ENCODE results near the gene TMEM120A. TPM values are rescaled to one million over a fixed set of nuclear protein-coding genes. Genes with fewer than 3 reads are reported as not detected.
A peak's percentile ranks its signal among the peaks of the same experiment; 100 is the strongest.

Gene TMEM120A
- polyA plus RNA-seq, 1 experiment, result 75.2 TPM

DNA sequence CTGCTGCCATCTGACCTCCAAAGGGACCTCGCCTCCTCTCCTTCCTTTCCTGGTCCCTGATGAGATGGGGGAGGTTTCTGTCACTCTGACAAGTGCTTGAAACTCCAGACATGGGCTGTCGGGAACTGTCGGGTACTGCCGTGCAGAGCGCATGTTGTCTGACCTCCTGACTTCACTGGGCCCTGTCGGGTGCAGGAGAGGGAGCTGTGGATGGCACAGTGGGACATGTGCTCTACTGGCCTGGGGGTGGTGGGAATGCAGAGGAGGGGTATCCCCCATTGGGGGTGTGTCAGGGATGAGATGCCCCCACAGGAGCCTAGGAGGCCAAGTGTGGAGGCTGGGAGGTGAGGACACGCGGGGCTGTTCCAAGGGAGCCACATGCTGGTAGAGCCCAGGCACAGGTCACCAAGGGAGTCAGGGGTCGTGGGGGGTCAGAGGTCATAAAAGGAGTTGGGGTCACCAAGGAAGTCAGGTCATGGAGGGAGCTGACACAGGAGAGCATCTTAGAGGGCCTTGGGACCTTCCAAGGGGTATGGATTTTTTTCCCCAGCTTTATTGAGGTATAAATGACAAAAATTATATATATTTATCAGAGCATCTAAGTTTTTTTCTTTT is 30.9 kb downstream of the TMEM120A start:
- CTCF ChIA-PET, result interaction anchor here (0.6 kb wide), 1 partner anchor 21 kb away, joined by 4 read pairs; no protein-coding TSS in a partner anchor

DNA sequence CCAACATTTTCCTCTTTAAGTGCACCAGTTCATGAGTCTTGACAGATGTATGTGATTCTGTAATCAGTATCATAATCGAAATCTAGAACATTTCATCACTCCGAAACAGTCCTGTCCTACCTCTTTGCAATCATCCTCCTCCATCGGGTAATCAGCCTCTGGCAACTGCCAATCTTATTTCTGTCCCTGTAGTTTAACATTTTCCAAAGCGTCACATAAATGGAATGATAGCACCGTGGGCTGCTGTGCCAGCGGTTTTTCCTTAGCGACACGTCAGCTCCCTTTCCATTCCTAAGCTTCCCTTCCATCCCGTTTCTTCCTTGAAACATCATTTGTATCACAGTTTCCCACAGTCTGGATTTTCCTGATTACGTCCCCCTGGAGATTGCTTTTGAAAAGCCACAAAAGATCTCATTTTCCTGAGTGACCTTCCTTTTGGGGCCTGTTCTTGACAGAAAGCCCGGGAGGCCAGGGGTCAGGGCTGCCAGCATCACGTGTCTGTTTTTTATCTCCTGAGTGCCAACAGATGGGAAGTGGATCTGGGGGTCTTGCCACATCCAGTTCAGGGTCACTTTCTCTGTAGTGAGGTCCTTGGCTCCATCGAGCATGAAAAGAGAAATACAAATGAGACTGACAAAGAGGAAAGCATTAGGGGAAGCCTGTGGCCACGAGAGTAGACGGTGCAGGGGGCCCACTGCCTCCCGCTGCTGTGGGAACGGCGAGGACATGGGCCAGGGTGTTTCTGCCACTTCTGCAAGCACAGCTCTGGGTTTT is 31.6 kb downstream of the TMEM120A start:
- Histone ChIP-seq H3K36me3 (ENCODE audit: control insufficient read depth, insufficient read depth, low read length) (peaks cover 1% of the 10 kb centered on the region; the same call in 1 of the 2 replicates), H3K4me3 (ENCODE audit: low read depth, low read length) (no peak overlapping the region), H3K27me3 (ENCODE audit: control insufficient read depth, insufficient read depth, low read length) (no peaks in the 10 kb centered on the region)
- POLR2A ChIA-PET, result no interaction called here
- CTCF ChIA-PET, result interaction anchor here (0.6 kb wide), 1 partner anchor 20 kb away, joined by 4 read pairs; no protein-coding TSS in a partner anchor
- DNase-seq (ENCODE audit: low read depth), result peak; percentile 49
- TF ChIP-seq, protein P1, sequence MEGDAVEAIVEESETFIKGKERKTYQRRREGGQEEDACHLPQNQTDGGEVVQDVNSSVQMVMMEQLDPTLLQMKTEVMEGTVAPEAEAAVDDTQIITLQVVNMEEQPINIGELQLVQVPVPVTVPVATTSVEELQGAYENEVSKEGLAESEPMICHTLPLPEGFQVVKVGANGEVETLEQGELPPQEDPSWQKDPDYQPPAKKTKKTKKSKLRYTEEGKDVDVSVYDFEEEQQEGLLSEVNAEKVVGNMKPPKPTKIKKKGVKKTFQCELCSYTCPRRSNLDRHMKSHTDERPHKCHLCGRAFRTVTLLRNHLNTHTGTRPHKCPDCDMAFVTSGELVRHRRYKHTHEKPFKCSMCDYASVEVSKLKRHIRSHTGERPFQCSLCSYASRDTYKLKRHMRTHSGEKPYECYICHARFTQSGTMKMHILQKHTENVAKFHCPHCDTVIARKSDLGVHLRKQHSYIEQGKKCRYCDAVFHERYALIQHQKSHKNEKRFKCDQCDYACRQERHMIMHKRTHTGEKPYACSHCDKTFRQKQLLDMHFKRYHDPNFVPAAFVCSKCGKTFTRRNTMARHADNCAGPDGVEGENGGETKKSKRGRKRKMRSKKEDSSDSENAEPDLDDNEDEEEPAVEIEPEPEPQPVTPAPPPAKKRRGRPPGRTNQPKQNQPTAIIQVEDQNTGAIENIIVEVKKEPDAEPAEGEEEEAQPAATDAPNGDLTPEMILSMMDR (IDR thresholded peaks at IDR 0.05; ENCODE audit: insufficient read depth, low read depth, low read length), result no peak

More for the DNA sequence above, 30.9 kb downstream of the TMEM120A start:
- Histone ChIP-seq H3K4me3 (ENCODE audit: low read depth, low read length) (no peak overlapping the region), H3K27me3 (ENCODE audit: control insufficient read depth, insufficient read depth, low read length) (no peaks in the 10 kb centered on the region), H3K36me3 (ENCODE audit: control insufficient read depth, insufficient read depth, low read length) (peaks cover 2% of the 10 kb centered on the region; the same call in 1 of the 2 replicates)
- POLR2A ChIA-PET, result interaction anchor here (0.6 kb wide), 1 partner anchor 8 kb away, joined by 4 read pairs; no protein-coding TSS in a partner anchor
- DNase-seq (ENCODE audit: low read depth), result no peak
- TF ChIP-seq, protein P1 (IDR thresholded peaks at IDR 0.05; ENCODE audit: insufficient read depth, low read depth, low read length), result no peak

DNA sequence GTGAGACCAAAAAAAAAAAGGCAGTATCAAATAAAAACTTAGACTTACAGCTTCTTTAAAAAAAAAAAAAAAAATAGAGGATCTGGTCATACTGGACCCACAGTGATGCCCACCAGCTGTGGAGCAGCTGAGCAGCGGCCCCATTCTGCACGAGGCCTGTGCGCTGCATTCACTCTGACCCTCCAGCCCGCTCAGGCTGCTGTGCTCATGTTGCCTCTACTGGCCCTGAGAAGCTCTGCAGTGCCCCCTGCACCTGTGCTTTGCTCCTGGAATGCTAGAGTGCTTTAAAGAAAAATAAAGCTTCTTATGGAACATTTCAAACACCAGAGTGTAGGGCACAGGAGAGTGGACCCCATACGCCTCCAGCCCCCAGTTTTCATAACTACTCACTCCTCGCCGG is 33.2 kb downstream of the TMEM120A start:
- ChIA-PET CTCF (no interaction called here), POLR2A (no interaction called here)
- TF ChIP-seq, protein P1 (IDR thresholded peaks at IDR 0.05; ENCODE audit: insufficient read depth, low read depth, low read length), result no peak
- Histone ChIP-seq H3K4me3 (ENCODE audit: low read depth, low read length) (no peak overlapping the region), H3K36me3 (ENCODE audit: control insufficient read depth, insufficient read depth, low read length) (peaks cover 2% of the 10 kb centered on the region; the same call in 1 of the 2 replicates), H3K27me3 (ENCODE audit: control insufficient read depth, insufficient read depth, low read length) (no peaks in the 10 kb centered on the region)
- DNase-seq (ENCODE audit: low read depth), result no peak

DNA sequence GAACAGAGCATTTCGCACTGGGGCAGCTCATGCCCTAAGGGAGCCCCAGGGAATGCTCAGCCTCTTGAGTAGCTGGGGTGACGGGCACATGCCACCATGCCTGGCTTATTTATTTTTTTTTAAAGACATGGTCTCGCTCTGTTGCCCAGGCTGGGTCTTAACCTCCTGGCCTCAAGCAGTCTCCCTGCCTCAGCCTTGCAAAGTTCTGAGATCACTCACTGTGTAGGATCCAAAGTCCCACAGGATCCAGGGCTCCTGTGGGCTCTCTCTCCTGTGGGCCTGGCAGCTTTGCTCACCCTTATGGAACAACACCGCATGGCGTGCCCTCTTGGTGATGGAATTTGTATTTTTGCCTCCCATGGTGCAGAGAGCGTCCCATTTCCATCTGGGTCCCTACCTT is 34.0 kb downstream of the TMEM120A start:
- H3K36me3 ChIP-seq (ENCODE audit: control insufficient read depth, insufficient read depth, low read length), result peaks cover 6% of the 10 kb centered on the region
- no peak overlapping the region for H3K4me3 ChIP-seq (ENCODE audit: low read depth, low read length)
- ChIA-PET CTCF (no interaction called here), POLR2A (no interaction called here)
- H3K27me3 ChIP-seq (ENCODE audit: control insufficient read depth, insufficient read depth, low read length), result no peaks in the 10 kb centered on the region
- DNase-seq (ENCODE audit: low read depth), result no peak
- TF ChIP-seq, protein P1 (IDR thresholded peaks at IDR 0.05; ENCODE audit: insufficient read depth, low read depth, low read length), result no peak

DNA sequence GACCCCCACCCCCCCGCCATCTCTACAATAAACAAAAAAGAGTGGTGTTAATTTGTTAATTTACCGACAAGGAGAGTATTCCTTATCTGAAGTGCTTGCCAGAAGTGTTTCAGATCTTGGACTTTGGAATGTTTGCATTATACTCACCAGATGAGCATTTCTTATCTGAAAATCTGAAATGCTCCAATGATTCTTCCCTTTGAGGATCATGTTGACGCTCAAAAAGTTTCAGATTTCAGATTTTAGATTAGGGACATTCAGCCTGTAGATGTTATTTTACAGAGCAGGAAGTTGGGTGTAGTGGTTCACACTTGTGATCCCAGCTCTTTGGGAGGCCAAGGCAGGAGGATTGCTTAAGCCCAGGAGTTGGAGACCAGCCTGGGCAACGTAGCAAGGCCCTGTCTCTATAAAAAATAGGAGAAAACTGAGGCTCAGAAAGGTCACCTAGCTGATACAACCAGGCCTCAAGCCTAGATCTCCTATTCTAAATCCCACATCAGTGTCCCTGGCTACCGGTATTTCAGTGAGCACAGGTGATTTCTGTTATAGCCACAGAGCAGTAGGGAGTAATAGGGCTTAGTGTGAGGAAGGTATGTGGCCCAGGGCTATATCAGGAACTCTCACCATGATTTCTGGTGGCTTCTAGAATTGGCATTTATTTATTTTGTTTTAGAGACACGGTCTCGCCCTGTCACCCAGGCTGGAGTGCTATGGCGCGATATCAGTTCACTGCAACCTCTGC is 35.4 kb downstream of the TMEM120A start:
- no peaks in the 10 kb centered on the region for H3K27me3 ChIP-seq (ENCODE audit: control insufficient read depth, insufficient read depth, low read length)
- no peak for DNase-seq (ENCODE audit: low read depth)
- TF ChIP-seq, protein P1 (IDR thresholded peaks at IDR 0.05; ENCODE audit: insufficient read depth, low read depth, low read length), result no peak
- POLR2A ChIA-PET, result interaction anchor here (0.6 kb wide), 1 partner anchor 17 kb away, joined by 4 read pairs; no protein-coding TSS in a partner anchor
- CTCF ChIA-PET, result no interaction called here
- no peak overlapping the region for H3K4me3 ChIP-seq (ENCODE audit: low read depth, low read length)
- peaks cover 8% of the 10 kb centered on the region for H3K36me3 ChIP-seq (ENCODE audit: control insufficient read depth, insufficient read depth, low read length)
